Body of pancreas (tissue), 4 donors: ENCODE results near the gene SPSB2.

Source experiments
- POLR2A ChIP-seq, 3 donors: fragments of 450-650 bp; IDR thresholded peaks; one replicate each; pipeline ENCODE4 v1.6.1; 2016; ENCODE audit warnings: antibody characterized with exemption in 3 of 3, mild to moderate bottlenecking in 2 of 3
- TF ChIP-seq, protein P1 (sequence below), 7 experiments: fragments of 450-650 bp in 4 of 7; fragments of 200-600 bp in 3 of 7; sonication (generic) in 3 of 7; IDR thresholded peaks; one replicate each; pipeline ENCODE4 v1.5.1; 2016 to 2019; ENCODE audit warnings: antibody characterized with exemption in 7 of 7

DNA sequence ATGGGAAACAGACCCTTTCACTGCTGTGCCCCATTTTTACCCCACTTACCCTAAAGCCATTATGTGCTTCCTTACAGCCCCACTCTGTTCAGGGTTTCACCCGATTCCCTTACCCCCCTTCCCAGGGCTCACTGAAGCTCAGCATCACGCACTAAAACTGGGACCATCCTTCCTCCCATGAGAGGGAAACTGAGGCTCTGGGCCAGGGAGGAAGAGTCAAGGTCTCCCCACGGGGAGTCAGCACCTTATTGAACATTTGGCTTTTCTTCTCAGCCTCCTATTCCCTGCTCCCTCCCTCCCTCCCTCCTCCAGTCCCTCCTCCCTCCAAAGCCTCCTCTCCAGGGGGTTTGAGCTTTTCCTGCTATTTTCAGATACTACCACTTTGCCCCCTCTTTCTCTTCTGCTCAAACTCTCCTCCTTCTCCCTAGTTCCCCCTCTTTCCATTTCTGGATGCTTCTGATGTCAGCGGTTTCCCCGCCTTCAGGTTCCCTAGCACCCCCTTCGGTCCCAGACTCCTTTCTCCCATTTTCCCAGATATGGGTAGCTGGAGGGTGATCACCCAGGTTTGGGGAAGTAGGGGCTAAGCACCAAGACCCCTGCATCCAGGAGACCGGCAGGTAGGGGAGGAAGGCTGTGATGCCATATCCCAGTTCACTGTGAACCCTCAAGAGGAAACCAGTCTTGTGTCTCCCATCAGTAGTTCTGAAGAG lies 50.5 kb downstream of the SPSB2 start:
- no peak for TF ChIP-seq POLR2A (IDR thresholded peaks at IDR 0.05)
- TF ChIP-seq, protein P1, sequence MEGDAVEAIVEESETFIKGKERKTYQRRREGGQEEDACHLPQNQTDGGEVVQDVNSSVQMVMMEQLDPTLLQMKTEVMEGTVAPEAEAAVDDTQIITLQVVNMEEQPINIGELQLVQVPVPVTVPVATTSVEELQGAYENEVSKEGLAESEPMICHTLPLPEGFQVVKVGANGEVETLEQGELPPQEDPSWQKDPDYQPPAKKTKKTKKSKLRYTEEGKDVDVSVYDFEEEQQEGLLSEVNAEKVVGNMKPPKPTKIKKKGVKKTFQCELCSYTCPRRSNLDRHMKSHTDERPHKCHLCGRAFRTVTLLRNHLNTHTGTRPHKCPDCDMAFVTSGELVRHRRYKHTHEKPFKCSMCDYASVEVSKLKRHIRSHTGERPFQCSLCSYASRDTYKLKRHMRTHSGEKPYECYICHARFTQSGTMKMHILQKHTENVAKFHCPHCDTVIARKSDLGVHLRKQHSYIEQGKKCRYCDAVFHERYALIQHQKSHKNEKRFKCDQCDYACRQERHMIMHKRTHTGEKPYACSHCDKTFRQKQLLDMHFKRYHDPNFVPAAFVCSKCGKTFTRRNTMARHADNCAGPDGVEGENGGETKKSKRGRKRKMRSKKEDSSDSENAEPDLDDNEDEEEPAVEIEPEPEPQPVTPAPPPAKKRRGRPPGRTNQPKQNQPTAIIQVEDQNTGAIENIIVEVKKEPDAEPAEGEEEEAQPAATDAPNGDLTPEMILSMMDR (IDR thresholded peaks at IDR 0.05), result no peak
